SH-SY5Y (cell line): ENCODE data around the gene NTSR1.

Experiments
- GATA2 ChIP-seq: IDR thresholded peaks from 2 replicates; pipeline ENCODE4 v1.6.1; 2011; ENCODE audit warnings: mild to moderate bottlenecking, low read depth, low read length
- GATA3 ChIP-seq: IDR thresholded peaks from 2 replicates; pipeline ENCODE4 v1.6.1; 2011; ENCODE audit warnings: low read depth, mild to moderate bottlenecking, low read length, moderate library complexity

DNA sequence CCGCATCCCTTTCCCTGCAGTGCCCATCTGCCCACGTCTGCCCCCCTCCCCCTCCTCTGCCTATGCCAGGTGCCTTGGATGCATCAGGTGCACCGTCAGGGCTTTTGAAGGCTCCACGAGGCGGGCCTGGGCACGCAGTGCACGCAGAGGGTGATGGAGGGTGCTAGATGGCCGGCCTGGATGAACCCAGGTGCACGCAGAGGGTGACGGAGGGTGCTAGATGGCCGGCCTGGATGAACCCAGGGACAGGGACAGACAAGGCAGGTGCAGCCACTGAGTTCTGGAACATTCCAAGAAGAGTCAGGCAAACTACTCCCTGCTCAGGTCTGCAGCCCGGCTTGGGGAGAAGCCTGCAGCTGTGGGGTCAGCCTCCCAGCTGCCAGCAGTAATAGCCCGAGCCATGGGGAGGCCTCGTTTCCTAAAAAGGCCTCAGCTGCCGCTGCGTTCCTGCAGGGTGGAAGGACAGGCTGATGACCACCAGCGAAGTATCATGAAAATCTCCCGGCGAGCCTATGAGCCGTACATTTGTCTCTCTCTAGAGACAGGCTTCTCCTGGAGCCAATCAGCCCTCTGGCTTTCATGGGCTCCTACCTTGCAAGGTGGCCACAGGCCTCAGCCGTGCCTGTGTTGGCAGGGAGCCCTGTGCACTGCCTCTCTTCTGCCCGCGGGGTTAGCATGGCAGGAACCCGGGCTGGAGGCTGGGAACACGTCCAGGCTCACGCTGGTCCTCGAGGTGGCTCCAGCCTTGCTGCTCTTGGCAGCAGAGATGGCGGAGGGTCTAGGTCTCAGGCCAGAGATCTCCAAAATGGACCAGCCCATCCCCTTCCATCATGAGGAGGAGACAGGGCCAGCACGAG, 29.6 kb downstream of the NTSR1 start:
- TF ChIP-seq GATA3, result no peak
- no peak for TF ChIP-seq GATA2
